ENCODE measurements around the gene DYNLT2B.

- TF ChIP-seq CTCF (conservative IDR thresholded peaks at IDR 0.05) (no peak), ZFX (IDR thresholded peaks at IDR 0.05) (no peak)
Observed at GRCh38 chr3:196273655-196274054, 44.4 kb downstream of the DYNLT2B start.

All from C4-2B (cell line).